ENCODE measurements around the gene CHSY1.

CHSY1 gene

GRCh38 chr15:101203029-101203573, 48.7 kb downstream of the CHSY1 start:
- Histone ChIP-seq H3K9ac (ENCODE audit: low read depth, low read length, poor library complexity, severe bottlenecking) (no peak overlapping the region), H2AFZ (ENCODE audit: low read length) (no peak overlapping the region), H4K20me1 (ENCODE audit: insufficient read depth, low read length, poor library complexity, severe bottlenecking) (peaks cover 93% of the 10 kb centered on the region), H3K4me1 (ENCODE audit: insufficient read depth, low read length, poor library complexity, severe bottlenecking) (peaks cover 68% of the 10 kb centered on the region), H3K27me3 (ENCODE audit: insufficient read depth, low read length, poor library complexity, severe bottlenecking) (no peaks in the 10 kb centered on the region), H3K79me2 (ENCODE audit: insufficient read depth, low read length) (peaks cover 97% of the 10 kb centered on the region), H3F3A (ENCODE audit: low read depth) (peaks cover 6% of the 10 kb centered on the region; the same call in 1 of the 2 replicates), H3K36me3 (ENCODE audit: insufficient read depth, low read length) (no peaks in the 10 kb centered on the region; the same call in 1 of the 2 replicates), H3K9me3 (ENCODE audit: insufficient read depth, low read depth, low read length) (no peaks in the 10 kb centered on the region), H3K4me3 (ENCODE audit: low read length, poor library complexity, severe bottlenecking) (no peak overlapping the region), H3K4me2 (ENCODE audit: low read depth, low read length, poor library complexity, severe bottlenecking) (peak overlapping the region; percentile 40), H3K9me2 (replicated peaks; ENCODE audit: low read depth, low read length) (no peaks in the 10 kb centered on the region)
- TF ChIP-seq EZH2phosphoT487 (IDR thresholded peaks at IDR 0.05; ENCODE audit: borderline replicate concordance): no peak
- TF ChIP-seq, protein P1, sequence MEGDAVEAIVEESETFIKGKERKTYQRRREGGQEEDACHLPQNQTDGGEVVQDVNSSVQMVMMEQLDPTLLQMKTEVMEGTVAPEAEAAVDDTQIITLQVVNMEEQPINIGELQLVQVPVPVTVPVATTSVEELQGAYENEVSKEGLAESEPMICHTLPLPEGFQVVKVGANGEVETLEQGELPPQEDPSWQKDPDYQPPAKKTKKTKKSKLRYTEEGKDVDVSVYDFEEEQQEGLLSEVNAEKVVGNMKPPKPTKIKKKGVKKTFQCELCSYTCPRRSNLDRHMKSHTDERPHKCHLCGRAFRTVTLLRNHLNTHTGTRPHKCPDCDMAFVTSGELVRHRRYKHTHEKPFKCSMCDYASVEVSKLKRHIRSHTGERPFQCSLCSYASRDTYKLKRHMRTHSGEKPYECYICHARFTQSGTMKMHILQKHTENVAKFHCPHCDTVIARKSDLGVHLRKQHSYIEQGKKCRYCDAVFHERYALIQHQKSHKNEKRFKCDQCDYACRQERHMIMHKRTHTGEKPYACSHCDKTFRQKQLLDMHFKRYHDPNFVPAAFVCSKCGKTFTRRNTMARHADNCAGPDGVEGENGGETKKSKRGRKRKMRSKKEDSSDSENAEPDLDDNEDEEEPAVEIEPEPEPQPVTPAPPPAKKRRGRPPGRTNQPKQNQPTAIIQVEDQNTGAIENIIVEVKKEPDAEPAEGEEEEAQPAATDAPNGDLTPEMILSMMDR (conservative IDR thresholded peaks at IDR 0.05; ENCODE audit: low read length): no peak

- H3K4me3 ChIP-seq (ENCODE audit: low read length, poor library complexity, severe bottlenecking): no peak overlapping the region
- H3K4me1 ChIP-seq (ENCODE audit: insufficient read depth, low read length, poor library complexity, severe bottlenecking): peaks cover 68% of the 10 kb centered on the region
- no peaks in the 10 kb centered on the region; the same call in 1 of the 2 replicates for H3K36me3 ChIP-seq (ENCODE audit: insufficient read depth, low read length)
- H3K4me2 ChIP-seq (ENCODE audit: low read depth, low read length, poor library complexity, severe bottlenecking): peak overlapping the region; percentile 10
- no peak overlapping the region for H2AFZ ChIP-seq (ENCODE audit: low read length)
- no peak overlapping the region for H3K9ac ChIP-seq (ENCODE audit: low read depth, low read length, poor library complexity, severe bottlenecking)
- H3K27me3 ChIP-seq (ENCODE audit: insufficient read depth, low read length, poor library complexity, severe bottlenecking): no peaks in the 10 kb centered on the region
- no peaks in the 10 kb centered on the region for H3K9me3 ChIP-seq (ENCODE audit: insufficient read depth, low read depth, low read length)
- no peaks in the 10 kb centered on the region for H3K9me2 ChIP-seq (replicated peaks; ENCODE audit: low read depth, low read length)
- peaks cover 97% of the 10 kb centered on the region for H3K79me2 ChIP-seq (ENCODE audit: insufficient read depth, low read length)
- H3F3A ChIP-seq (ENCODE audit: low read depth): peaks cover 9% of the 10 kb centered on the region; the same call in 1 of the 2 replicates
- peaks cover 92% of the 10 kb centered on the region for H4K20me1 ChIP-seq (ENCODE audit: insufficient read depth, low read length, poor library complexity, severe bottlenecking)
- no peak for TF ChIP-seq EZH2phosphoT487 (IDR thresholded peaks at IDR 0.05; ENCODE audit: borderline replicate concordance)
- TF ChIP-seq, protein P1 (conservative IDR thresholded peaks at IDR 0.05; ENCODE audit: low read length): no peak
Measured at GRCh38 chr15:101201411-101202174, 50.3 kb downstream of the CHSY1 start.

GRCh38 chr15:101200181-101200580, 51.7 kb downstream of the CHSY1 start:
- Histone ChIP-seq H3K9me3 (ENCODE audit: insufficient read depth, low read depth, low read length) (no peaks in the 10 kb centered on the region), H2AFZ (ENCODE audit: low read length) (no peak overlapping the region), H3K9ac (ENCODE audit: low read depth, low read length, poor library complexity, severe bottlenecking) (peak overlapping the region; percentile 42), H3K4me1 (ENCODE audit: insufficient read depth, low read length, poor library complexity, severe bottlenecking) (peaks cover 61% of the 10 kb centered on the region), H3K4me2 (ENCODE audit: low read depth, low read length, poor library complexity, severe bottlenecking) (peak overlapping the region; percentile 43), H3K9me2 (replicated peaks; ENCODE audit: low read depth, low read length) (no peaks in the 10 kb centered on the region), H3F3A (ENCODE audit: low read depth) (peaks cover 9% of the 10 kb centered on the region; the same call in 1 of the 2 replicates), H3K36me3 (ENCODE audit: insufficient read depth, low read length) (no peaks in the 10 kb centered on the region), H3K27me3 (ENCODE audit: insufficient read depth, low read length, poor library complexity, severe bottlenecking) (no peaks in the 10 kb centered on the region), H4K20me1 (ENCODE audit: insufficient read depth, low read length, poor library complexity, severe bottlenecking) (peaks cover 91% of the 10 kb centered on the region), H3K4me3 (ENCODE audit: low read length, poor library complexity, severe bottlenecking) (peak overlapping the region; percentile 29), H3K79me2 (ENCODE audit: insufficient read depth, low read length) (peaks cover 97% of the 10 kb centered on the region)
- TF ChIP-seq EZH2phosphoT487 (IDR thresholded peaks at IDR 0.05; ENCODE audit: borderline replicate concordance): no peak
- TF ChIP-seq, protein P1 (conservative IDR thresholded peaks at IDR 0.05; ENCODE audit: low read length): no peak
